Endodermal cell (in vitro differentiated cells): ENCODE measurements around the gene CRYGN. TPM values are rescaled to one million over a fixed set of nuclear protein-coding genes. Genes with fewer than 3 reads are reported as not detected.

Source experiments
- DNase-seq: peaks from one replicate; pipeline ENCODE4 v3.0.0-alpha.2; 2017
- H3K27ac ChIP-seq: 2 replicates; pipeline ENCODE4 v1.5.1; 2013; ENCODE audit warnings: mild to moderate bottlenecking, low read depth, low read length, moderate library complexity
- H3K27me3 ChIP-seq: 2 replicates; pipeline ENCODE4 v1.6.1; 2013; ENCODE audit warnings: mild to moderate bottlenecking, low read length, moderate library complexity; ENCODE audit not compliant: insufficient read depth, control insufficient read depth, poor library complexity, severe bottlenecking
- H3K36me3 ChIP-seq: 2 replicates; pipeline ENCODE4 v1.7.0; 2013; ENCODE audit warnings: mild to moderate bottlenecking, low read length, moderate library complexity; ENCODE audit not compliant: control insufficient read depth, insufficient read depth
- H3K4me1 ChIP-seq: one replicate; pipeline ENCODE4 v1.7.0; 2013; ENCODE audit warnings: low read length; ENCODE audit not compliant: control insufficient read depth, insufficient read depth
- H3K4me3 ChIP-seq: 2 replicates; pipeline ENCODE4 v1.5.1; 2013; ENCODE audit warnings: mild to moderate bottlenecking, low read length, moderate library complexity
- H3K9ac ChIP-seq: 2 replicates; pipeline ENCODE4 v1.6.1; 2013; ENCODE audit warnings: mild to moderate bottlenecking, low read length, moderate library complexity; ENCODE audit not compliant: poor library complexity, severe bottlenecking; ENCODE audit errors: extremely low read depth
- H3K9me3 ChIP-seq: 2 replicates; pipeline ENCODE4 v1.6.1; 2013; ENCODE audit warnings: mild to moderate bottlenecking, low read length, moderate library complexity; ENCODE audit not compliant: control insufficient read depth
- H3K27ac Mint-ChIP-seq: 2 replicates; pipeline ENCODE4 v1.8.0; 2020; ENCODE audit warnings: mixed read lengths
- H3K27me3 Mint-ChIP-seq: 2 replicates; pipeline ENCODE4 v1.8.0; 2021; ENCODE audit warnings: mild to moderate bottlenecking, mixed read lengths; ENCODE audit not compliant: insufficient read depth
- H3K36me3 Mint-ChIP-seq: 2 replicates; pipeline ENCODE4 v1.8.0; 2020; ENCODE audit warnings: low read depth, mixed read lengths
- H3K4me1 Mint-ChIP-seq: 2 replicates; pipeline ENCODE4 v1.8.0; 2020; ENCODE audit warnings: mixed read lengths
- H3K4me3 Mint-ChIP-seq: 2 replicates; pipeline ENCODE4 v1.8.0; 2020; ENCODE audit warnings: mild to moderate bottlenecking, moderate library complexity, mixed read lengths
- H3K9me3 Mint-ChIP-seq: 2 replicates; pipeline ENCODE4 v1.8.0; 2020; ENCODE audit warnings: mild to moderate bottlenecking, mixed read lengths
- WGBS, 2 experiments: methylation state at CpG; one replicate each; pipeline versions ENCODE4 v1.1.5 to v1.1.7; 2013; ENCODE audit warnings: missing lambda C conversion rate in 2 of 2, mixed read lengths in 1 of 2; ENCODE audit not compliant: insufficient coverage in 1 of 2, insufficient read length in 1 of 2; 5-methylcytosine and 5-hydroxymethylcytosine counted together
- total RNA-seq, 2 donors: library from RNA; stranded (reverse); fragmentation: NEBNext Ultra II Directional in 1 of 2; extraction: Animal tissue kit (Norgen Biotek cat#: 25700) in 1 of 2; gene quantifications; 2 replicates in 1 of 2; 3 replicates in 1 of 2; pipeline ENCODE4 v1.2.1, GENCODE V29; 2021
- TF ChIP-seq, protein P1 (sequence below): fragments of 200-600 bp; sonication (generic); conservative IDR thresholded peaks from 2 replicates; pipeline ENCODE4 v1.5.0; 2021; ENCODE audit warnings: antibody characterized with exemption, mild to moderate bottlenecking

Gene CRYGN
- total RNA-seq, 2 donors from 2014 or later, result 2.3 to 4.4 TPM

GRCh38 chr7:151449990-151450389 lies 10.0 kb upstream of the CRYGN start:
- H3K27me3 ChIP-seq, result no peaks in the 10 kb centered on the region
- H3K4me1 Mint-ChIP-seq, result no peaks in the 10 kb centered on the region
- peaks cover 12% of the 10 kb centered on the region for H3K27me3 Mint-ChIP-seq
- H3K4me1 ChIP-seq, result no peaks in the 10 kb centered on the region
- H3K36me3 ChIP-seq, result no peaks in the 10 kb centered on the region
- no peak overlapping the region for H3K9ac ChIP-seq
- H3K4me3 Mint-ChIP-seq, result no peak overlapping the region
- 95 to 96% methylated on average over 9 of the region's 9 CpGs for WGBS, 2 experiments
- H3K9me3 Mint-ChIP-seq, result no peaks in the 10 kb centered on the region
- no peak for DNase-seq
- H3K9me3 ChIP-seq, result no peaks in the 10 kb centered on the region
- H3K4me3 ChIP-seq, result no peak overlapping the region
- no peak overlapping the region for H3K27ac ChIP-seq
- H3K36me3 Mint-ChIP-seq, result no peaks in the 10 kb centered on the region
- no peak overlapping the region for H3K27ac Mint-ChIP-seq
- TF ChIP-seq, protein P1, sequence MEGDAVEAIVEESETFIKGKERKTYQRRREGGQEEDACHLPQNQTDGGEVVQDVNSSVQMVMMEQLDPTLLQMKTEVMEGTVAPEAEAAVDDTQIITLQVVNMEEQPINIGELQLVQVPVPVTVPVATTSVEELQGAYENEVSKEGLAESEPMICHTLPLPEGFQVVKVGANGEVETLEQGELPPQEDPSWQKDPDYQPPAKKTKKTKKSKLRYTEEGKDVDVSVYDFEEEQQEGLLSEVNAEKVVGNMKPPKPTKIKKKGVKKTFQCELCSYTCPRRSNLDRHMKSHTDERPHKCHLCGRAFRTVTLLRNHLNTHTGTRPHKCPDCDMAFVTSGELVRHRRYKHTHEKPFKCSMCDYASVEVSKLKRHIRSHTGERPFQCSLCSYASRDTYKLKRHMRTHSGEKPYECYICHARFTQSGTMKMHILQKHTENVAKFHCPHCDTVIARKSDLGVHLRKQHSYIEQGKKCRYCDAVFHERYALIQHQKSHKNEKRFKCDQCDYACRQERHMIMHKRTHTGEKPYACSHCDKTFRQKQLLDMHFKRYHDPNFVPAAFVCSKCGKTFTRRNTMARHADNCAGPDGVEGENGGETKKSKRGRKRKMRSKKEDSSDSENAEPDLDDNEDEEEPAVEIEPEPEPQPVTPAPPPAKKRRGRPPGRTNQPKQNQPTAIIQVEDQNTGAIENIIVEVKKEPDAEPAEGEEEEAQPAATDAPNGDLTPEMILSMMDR, result no peak

DNA sequence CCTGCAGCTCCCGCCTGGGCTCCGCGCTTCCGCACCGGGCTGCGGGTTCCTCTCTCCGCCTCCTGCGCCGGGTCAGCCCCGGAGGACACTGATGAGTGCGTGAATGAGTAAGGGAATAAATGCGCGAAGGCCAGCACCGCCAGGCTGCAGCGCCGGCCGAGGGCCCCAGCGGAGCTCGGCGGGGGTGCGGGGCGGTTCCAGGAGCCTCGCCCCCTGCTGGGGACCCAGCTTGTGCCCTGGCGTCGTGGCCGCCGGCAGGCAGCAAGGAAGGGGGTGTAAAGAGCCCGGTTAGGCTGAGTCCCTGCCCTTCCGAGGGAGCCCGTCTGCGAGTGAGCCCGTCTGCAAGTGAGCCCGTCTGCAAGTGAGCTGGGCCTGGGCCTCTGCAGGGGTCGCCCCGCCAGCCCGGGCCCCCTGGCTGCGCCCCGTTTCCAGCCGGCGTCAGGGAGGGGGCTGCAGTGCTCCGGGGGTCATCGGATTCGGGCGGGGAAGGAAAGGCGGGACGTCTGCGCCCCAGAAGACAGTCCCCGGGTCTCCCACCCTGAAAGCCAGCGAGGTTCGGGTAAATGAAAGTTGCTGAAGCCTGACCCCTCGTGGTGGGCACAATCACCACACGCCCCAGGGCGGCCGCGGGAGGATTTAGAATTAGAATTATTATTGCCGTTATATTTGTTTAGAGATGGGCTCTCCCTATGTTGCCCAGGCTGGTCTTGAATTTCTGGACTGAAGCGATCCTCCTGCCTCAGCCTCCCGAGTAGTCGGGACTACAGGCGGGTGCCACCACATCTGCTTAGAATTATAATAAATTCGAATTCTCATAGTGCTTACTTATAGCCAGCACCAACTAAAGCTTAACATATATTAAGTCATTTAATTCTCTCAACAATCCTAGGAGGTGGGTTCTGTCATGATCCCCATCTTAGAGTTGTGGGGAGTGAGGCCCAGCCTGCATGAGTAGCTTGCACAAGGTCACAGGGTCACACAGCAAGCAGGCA lies 8.6 kb upstream of the CRYGN start:
- WGBS, 2 experiments, result 20 to 24% methylated on average over 39 to 61 of the region's 61 CpGs
- no peaks in the 10 kb centered on the region for H3K9me3 ChIP-seq
- Mint-ChIP-seq H3K27me3 (peaks cover 12% of the 10 kb centered on the region), H3K9me3 (no peaks in the 10 kb centered on the region), H3K27ac (no peak overlapping the region), H3K4me3 (peak overlapping the region; percentile 40), H3K4me1 (no peaks in the 10 kb centered on the region), H3K36me3 (no peaks in the 10 kb centered on the region)
- H3K27ac ChIP-seq, result no peak overlapping the region
- H3K4me1 ChIP-seq, result no peaks in the 10 kb centered on the region
- H3K4me3 ChIP-seq, result no peak overlapping the region
- TF ChIP-seq, protein P1, result peak; percentile 93
- no peaks in the 10 kb centered on the region for H3K27me3 ChIP-seq
- peak; percentile 92 for DNase-seq
- peak overlapping the region; percentile 20 for H3K9ac ChIP-seq
- H3K36me3 ChIP-seq, result no peaks in the 10 kb centered on the region

GRCh38 chr7:151447901-151448260 lies 7.9 kb upstream of the CRYGN start:
- no peak for DNase-seq
- Histone ChIP-seq H3K36me3 (no peaks in the 10 kb centered on the region), H3K4me1 (no peaks in the 10 kb centered on the region), H3K9me3 (no peaks in the 10 kb centered on the region), H3K27ac (no peak overlapping the region), H3K27me3 (no peaks in the 10 kb centered on the region), H3K4me3 (no peak overlapping the region), H3K9ac (no peak overlapping the region)
- Mint-ChIP-seq H3K27me3 (peaks cover 12% of the 10 kb centered on the region), H3K4me1 (no peaks in the 10 kb centered on the region), H3K27ac (no peak overlapping the region), H3K4me3 (peak overlapping the region; percentile 40), H3K36me3 (no peaks in the 10 kb centered on the region), H3K9me3 (no peaks in the 10 kb centered on the region)
- WGBS, 2 experiments, result 83 to 84% methylated on average over 8 to 22 of the region's 26 CpGs
- TF ChIP-seq, protein P1, result no peak
